IMR-90 (cell line): ENCODE results near the gene UACA. TPM values are rescaled to one million over a fixed set of nuclear protein-coding genes. Genes with fewer than 3 reads are reported as not detected.

Source experiments
- ATAC-seq: fragments of 200-7000 bp; cut with Tn5 transposase; 2 replicates; pipeline ENCODE4 v1.9.1; 2020; ENCODE audit warnings: low read depth, mild to moderate bottlenecking, moderate library complexity
- BruUV-seq: library from RNA; stranded (reverse); fragments of 400-500 nt; replicated peaks from 2 replicates; lab custom pipeline; 2021; lab: Mats Ljungman, UMichigan
- CTCF ChIA-PET: fragments of 300-600 bp; formaldehyde crosslinking; extraction: SDS; loops from one replicate; lab custom pipeline; 2021; ENCODE audit warnings: antibody characterized with exemption; lab: Yijun Ruan, JAX
- POLR2A ChIA-PET: fragments of 300-600 bp; sonication (Branson Sonifier 250); formaldehyde crosslinking; loops from one replicate; lab custom pipeline; 2022; ENCODE audit warnings: antibody characterized with exemption; ENCODE audit not compliant: unreplicated experiment; lab: Charles Lee
- DNase-seq: peaks from one replicate; pipeline ENCODE4 v3.0.0; 2013
- H2AFZ ChIP-seq: replicated peaks from 2 replicates; pipeline ENCODE3; 2013; ENCODE audit warnings: low read length, mild to moderate bottlenecking; ENCODE audit not compliant: poor library complexity
- H2AK5ac ChIP-seq: 2 replicates; pipeline ENCODE4 v1.6.1; 2013; ENCODE audit warnings: low read depth, low read length, inconsistent platforms
- H2AK9ac ChIP-seq: replicated peaks from 2 replicates; pipeline ENCODE3; 2013; ENCODE audit warnings: mild to moderate bottlenecking, low read depth, low read length, moderate library complexity; ENCODE audit not compliant: poor library complexity
- H2BK120ac ChIP-seq: 2 replicates; pipeline ENCODE4 v1.6.1; 2013; ENCODE audit warnings: low read depth, low read length, inconsistent platforms
- H2BK15ac ChIP-seq: 3 replicates; pipeline ENCODE4 v1.6.1; 2013; ENCODE audit warnings: low read depth, low read length, inconsistent platforms
- H2BK20ac ChIP-seq: 2 replicates; pipeline ENCODE4 v1.6.1; 2013; ENCODE audit warnings: low read depth, mild to moderate bottlenecking, inconsistent platforms, low read length, moderate library complexity
- H2BK5ac ChIP-seq: 2 replicates; pipeline ENCODE4 v1.6.1; 2013; ENCODE audit warnings: mild to moderate bottlenecking, low read depth, low read length, inconsistent platforms; ENCODE audit not compliant: poor library complexity, severe bottlenecking
- H3K14ac ChIP-seq: replicated peaks from 2 replicates; pipeline ENCODE4 v1.6.1; 2013; ENCODE audit warnings: low read depth, low read length, inconsistent platforms
- H3K18ac ChIP-seq: 2 replicates; pipeline ENCODE4 v1.6.1; 2013; ENCODE audit warnings: low read depth, low read length, control low read depth
- H3K23ac ChIP-seq: 2 replicates; pipeline ENCODE4 v1.6.1; 2013; ENCODE audit warnings: low read depth, low read length, inconsistent platforms
- H3K27ac ChIP-seq: 2 replicates; pipeline ENCODE4 v1.5.1; 2013; ENCODE audit warnings: mild to moderate bottlenecking, control low read depth, low read length; ENCODE audit not compliant: insufficient read depth
- H3K27me3 ChIP-seq: 2 replicates; pipeline ENCODE4 v1.6.1; 2013; ENCODE audit warnings: low read length; ENCODE audit not compliant: control insufficient read depth, insufficient read depth
- H3K36me3 ChIP-seq: 2 replicates; pipeline ENCODE4 v1.6.1; 2013; ENCODE audit warnings: low read length, mixed read lengths; ENCODE audit not compliant: control insufficient read depth, insufficient read depth
- H3K4ac ChIP-seq: 2 replicates; pipeline ENCODE4 v1.6.1; 2013; ENCODE audit warnings: low read depth, low read length, inconsistent platforms
- H3K4me1 ChIP-seq: 2 replicates; pipeline ENCODE4 v1.6.1; 2013; ENCODE audit warnings: low read length, mixed read lengths; ENCODE audit not compliant: control insufficient read depth, insufficient read depth
- H3K4me2 ChIP-seq: 2 replicates; pipeline ENCODE4 v1.6.1; 2013; ENCODE audit warnings: low read depth, mild to moderate bottlenecking, control low read depth, low read length, moderate library complexity
- H3K4me3 ChIP-seq: 2 replicates; pipeline ENCODE4 v1.5.1; 2013; ENCODE audit warnings: low read depth, mild to moderate bottlenecking, control low read depth, low read length, moderate library complexity; ENCODE audit not compliant: insufficient read depth
- H3K56ac ChIP-seq: 2 replicates; pipeline ENCODE4 v1.6.1; 2013; ENCODE audit warnings: low read length, inconsistent platforms; ENCODE audit not compliant: insufficient read depth; ENCODE audit errors: extremely low read depth
- H3K79me1 ChIP-seq, 2 experiments: 2 replicates each; pipeline ENCODE4 v1.6.1; 2013; ENCODE audit warnings: low read length in 2 of 2, inconsistent platforms in 1 of 2, low read depth in 1 of 2
- H3K9ac ChIP-seq: 2 replicates; pipeline ENCODE4 v1.6.1; 2013; ENCODE audit warnings: low read depth, low read length, control low read depth
- H3K9me1 ChIP-seq: 2 replicates; pipeline ENCODE4 v1.6.1; 2013; ENCODE audit warnings: low read length, inconsistent platforms; ENCODE audit not compliant: insufficient read depth
- H3K9me3 ChIP-seq: 2 replicates; pipeline ENCODE4 v1.6.1; 2013; ENCODE audit warnings: low read length; ENCODE audit not compliant: control insufficient read depth, insufficient read depth
- H4K20me1 ChIP-seq: 2 replicates; pipeline ENCODE4 v1.6.1; 2013; ENCODE audit warnings: low read length, inconsistent platforms; ENCODE audit not compliant: insufficient read depth
- H4K5ac ChIP-seq: 2 replicates; pipeline ENCODE4 v1.6.1; 2013; ENCODE audit warnings: mild to moderate bottlenecking, low read depth, low read length, control low read depth
- H4K8ac ChIP-seq, 2 experiments: 2 replicates each; pipeline ENCODE4 v1.6.1; 2013; ENCODE audit warnings: low read depth in 2 of 2, low read length in 2 of 2, control low read depth in 1 of 2, inconsistent platforms in 1 of 2
- H4K91ac ChIP-seq: 2 replicates; pipeline ENCODE4 v1.6.1; 2013; ENCODE audit warnings: low read depth, low read length, inconsistent platforms; ENCODE audit not compliant: insufficient read depth
- CHD1 ChIP-seq: IDR thresholded peaks from 2 replicates; pipeline ENCODE4 v1.6.1; 2012; ENCODE audit warnings: low read depth, low read length, improper control_type of control experiment
- FOS ChIP-seq: fragments of 150-350 bp; IDR thresholded peaks from 2 replicates; pipeline ENCODE4 v1.6.1; 2016; ENCODE audit warnings: low read depth, low read length
- MAZ ChIP-seq: IDR thresholded peaks from 2 replicates; pipeline ENCODE4 v1.6.1; 2012; ENCODE audit warnings: low read depth, mild to moderate bottlenecking, low read length, improper control_type of control experiment, moderate library complexity, borderline replicate concordance
- MXI1 ChIP-seq: IDR thresholded peaks from 2 replicates; pipeline ENCODE4 v1.6.1; 2012; ENCODE audit warnings: low read depth, mild to moderate bottlenecking, low read length, moderate library complexity, borderline replicate concordance
- NFE2L2 ChIP-seq: fragments of 150-350 bp; IDR thresholded peaks from 2 replicates; pipeline ENCODE4 v1.6.1; 2016; ENCODE audit warnings: low read depth, mild to moderate bottlenecking, low read length
- POLR2A ChIP-seq: IDR thresholded peaks from 2 replicates; pipeline ENCODE4 v1.6.1; 2012; ENCODE audit warnings: mild to moderate bottlenecking, low read depth, low read length
- RFX5 ChIP-seq: IDR thresholded peaks from 2 replicates; pipeline ENCODE4 v1.8.0; 2012; ENCODE audit warnings: low read depth, mild to moderate bottlenecking, low read length, moderate library complexity
- SMC3 ChIP-seq: fragments of 150-350 bp; IDR thresholded peaks from 2 replicates; pipeline ENCODE4 v1.6.1; 2016; ENCODE audit warnings: low read depth, mild to moderate bottlenecking, antibody characterized with exemption, low read length, moderate library complexity
- USF2 ChIP-seq: fragments of 150-350 bp; IDR thresholded peaks from 2 replicates; pipeline ENCODE4 v1.6.1; 2017; ENCODE audit warnings: mild to moderate bottlenecking, antibody characterized with exemption, low read length, low read depth
- WGBS, 2 experiments: methylation state at CpG; one replicate each; pipeline versions ENCODE4 v1.1.5 to v1.1.7; 2013; ENCODE audit warnings: missing lambda C conversion rate in 2 of 2; ENCODE audit not compliant: insufficient read length in 1 of 2; ENCODE audit errors: extremely low coverage in 2 of 2; 5-methylcytosine and 5-hydroxymethylcytosine counted together
- dilution Hi-C: fragments of 300-500 bp; cut with HindIII; formaldehyde crosslinking; loops from one replicate; pipeline ENCODE4 v1.14.3; 2018; ENCODE audit warnings: low sequenced_read_pairs; ENCODE audit not compliant: unreplicated experiment
- in situ Hi-C: fragments of 300-500 bp; cut with MboI; formaldehyde crosslinking; loops from 3 replicates; pipeline ENCODE4 v1.14.3; 2019; ENCODE audit warnings: low sequenced_read_pairs, inconsistent platforms, mixed read lengths
- intact Hi-C: fragments of 100-400 bp; cut with micrococcal nuclease; formaldehyde crosslinking; loops from 2 replicates; pipeline ENCODE4 v1.10.0; 2022
- polyA plus RNA-seq, 3 experiments: library from polyadenylated mRNA; depleted of rRNA; stranded (reverse); fragments of >200 nt; gene quantifications; 2 replicates each; pipeline ENCODE4 v1.2.3, GENCODE V29; 2012; ENCODE audit warnings: low replicate concordance in 1 of 3
- total RNA-seq: library from RNA; depleted of rRNA; stranded (reverse); fragments of >200 nt; gene quantifications from 2 replicates; pipeline ENCODE4 v1.2.3, GENCODE V29; 2012

UACA gene
- total and polyA plus RNA-seq, 2 of the 4 experiments (the other 2 are of a cell fraction) = 156 to 507 TPM

- no peak overlapping the region for H4K8ac ChIP-seq
- dilution Hi-C loops = no loop called here
- no peak for ATAC-seq
These were observed 116.0 kb downstream of the UACA start for GRCh38 chr15:70647396-70647795.

More at GRCh38 chr15:70647396-70647795, 116.0 kb downstream of the UACA start:
- no peak overlapping the region for H3K4me3 ChIP-seq
- no peak overlapping the region for H4K5ac ChIP-seq
- no peak overlapping the region for H2BK120ac ChIP-seq
- H3K18ac ChIP-seq = no peak overlapping the region
- H3K9me1 ChIP-seq = peaks cover 14% of the 10 kb centered on the region
- DNase-seq = no peak
- no peak overlapping the region for H3K56ac ChIP-seq
- no CpG with 5 or more reads among the region's 1 CpG for whole genome bisulfite sequencing, 2 experiments
- no peak overlapping the region for H2AFZ ChIP-seq
- H4K20me1 ChIP-seq = no peaks in the 10 kb centered on the region
- no peak overlapping the region for H3K27ac ChIP-seq
- no peak overlapping the region for H3K4ac ChIP-seq
- no peaks in the 10 kb centered on the region for H3K27me3 ChIP-seq
- peaks cover 9% of the 10 kb centered on the region for H3K4me1 ChIP-seq
- no peak overlapping the region for H3K14ac ChIP-seq
- H2AK9ac ChIP-seq = no peak overlapping the region
- no peak overlapping the region for H3K4me2 ChIP-seq
- H2AK5ac ChIP-seq = no peak overlapping the region
- H2BK15ac ChIP-seq = no peak overlapping the region
- CTCF ChIA-PET = no interaction called here
- TF ChIP-seq MAZ (no peak), POLR2A (no peak), SMC3 (no peak), USF2 (no peak), FOS (no peak), RFX5 (no peak), CHD1 (no peak), MXI1 (no peak), NFE2L2 (no peak)
- intact Hi-C loops (no loop called here), in situ Hi-C loops (no loop called here)
- H3K23ac ChIP-seq = no peak overlapping the region
- no peaks in the 10 kb centered on the region for H3K9me3 ChIP-seq
- no peak overlapping the region for H4K91ac ChIP-seq
- BruUV-seq = no TSS peak
- H3K36me3 ChIP-seq = no peaks in the 10 kb centered on the region
- H3K79me1 ChIP-seq = no peaks in the 10 kb centered on the region
- H2BK5ac ChIP-seq = no peak overlapping the region
- POLR2A ChIA-PET = no interaction called here
- no peak overlapping the region for H3K9ac ChIP-seq
- H2BK20ac ChIP-seq = no peak overlapping the region
